Left colon (tissue), 2 donors: ENCODE data around the gene ISG15. TPM values are rescaled to one million over a fixed set of nuclear protein-coding genes. Genes with fewer than 3 reads are reported as not detected.
"Not testable (repeated sequence)": the region's sequence is repeated elsewhere in the genome, so short reads cannot be mapped to it uniquely, and the experiment has no call there.

Source experiments
- ATAC-seq: fragments of 200-7000 bp; cut with Tn5 transposase; one replicate; pipeline ENCODE4 v1.9.1; 2020; ENCODE audit warnings: mild to moderate bottlenecking, moderate library complexity
- DNase-seq, 2 donors: peaks; one replicate each; pipeline ENCODE4 v3.0.0-alpha.2; 2020
- intact Hi-C, 2 donors: fragments of 100-400 bp; cut with DNase I in 1 of 2; cut with micrococcal nuclease in 1 of 2; formaldehyde crosslinking; loops; one replicate each; pipeline versions ENCODE4 v1.11.2 to v1.14.0; 2022; cut with DNase I, micrococcal nuclease
- total RNA-seq, 2 donors: library from RNA; stranded (reverse); fragmentation: NEBNext Ultra II Directional; extraction: Animal tissue kit (Norgen Biotek cat#: 25700); gene quantifications; one replicate each; pipeline ENCODE4 v1.2.1, GENCODE V29; 2021
- donor health status: DM: no; HTN: no; CAD: no.
- donor health status: DM: yes; HTN: yes; CAD: no.

ISG15 gene
- total RNA-seq, 2 donors from 2014 or later, result 31.2 to 37.9 TPM

- intact Hi-C loops, result no loop called here
- no peak for ATAC-seq
These were observed 34.1 kb downstream of the ISG15 start for GRCh38 chr1:1047407-1047806.

DNA sequence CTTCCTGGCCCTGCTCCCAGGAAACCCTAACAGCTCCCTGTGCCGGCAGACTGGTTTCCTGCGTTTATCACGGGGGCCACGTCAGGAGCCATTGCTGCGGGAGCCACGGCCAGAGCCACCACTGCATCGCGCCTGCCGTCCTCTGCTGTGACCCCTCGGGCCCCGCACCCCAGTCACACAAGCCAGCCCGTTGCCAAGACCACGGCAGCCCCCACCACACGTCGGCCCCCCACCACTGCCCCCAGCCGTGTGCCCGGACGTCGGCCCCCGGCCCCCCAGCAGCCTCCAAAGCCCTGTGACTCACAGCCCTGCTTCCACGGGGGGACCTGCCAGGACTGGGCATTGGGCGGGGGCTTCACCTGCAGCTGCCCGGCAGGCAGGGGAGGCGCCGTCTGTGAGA lies 34.7 kb downstream of the ISG15 start:
- intact Hi-C loops, result no loop called here
- no peak for ATAC-seq
- DNase-seq, result no peak

More at GRCh38 chr1:1047407-1047806, 34.1 kb downstream of the ISG15 start:
- no peak for DNase-seq

DNA sequence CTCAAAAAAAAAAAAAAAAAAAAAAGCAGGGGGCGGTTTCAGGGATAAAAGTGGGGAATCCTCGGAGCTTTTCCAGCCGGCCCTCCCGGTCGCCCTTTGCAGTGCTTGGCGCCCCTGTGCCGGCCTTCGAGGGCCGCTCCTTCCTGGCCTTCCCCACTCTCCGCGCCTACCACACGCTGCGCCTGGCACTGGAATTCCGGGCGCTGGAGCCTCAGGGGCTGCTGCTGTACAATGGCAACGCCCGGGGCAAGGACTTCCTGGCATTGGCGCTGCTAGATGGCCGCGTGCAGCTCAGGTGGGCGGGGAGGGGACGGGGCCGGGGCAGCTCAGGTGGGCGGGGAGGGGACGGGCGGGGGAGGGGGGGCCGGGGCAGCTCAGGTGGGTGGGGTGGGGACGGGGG lies 35.5 kb downstream of the ISG15 start:
- peak; percentile 15 for ATAC-seq
- intact Hi-C loops, result no loop called here
- DNase-seq, result no peak

DNA sequence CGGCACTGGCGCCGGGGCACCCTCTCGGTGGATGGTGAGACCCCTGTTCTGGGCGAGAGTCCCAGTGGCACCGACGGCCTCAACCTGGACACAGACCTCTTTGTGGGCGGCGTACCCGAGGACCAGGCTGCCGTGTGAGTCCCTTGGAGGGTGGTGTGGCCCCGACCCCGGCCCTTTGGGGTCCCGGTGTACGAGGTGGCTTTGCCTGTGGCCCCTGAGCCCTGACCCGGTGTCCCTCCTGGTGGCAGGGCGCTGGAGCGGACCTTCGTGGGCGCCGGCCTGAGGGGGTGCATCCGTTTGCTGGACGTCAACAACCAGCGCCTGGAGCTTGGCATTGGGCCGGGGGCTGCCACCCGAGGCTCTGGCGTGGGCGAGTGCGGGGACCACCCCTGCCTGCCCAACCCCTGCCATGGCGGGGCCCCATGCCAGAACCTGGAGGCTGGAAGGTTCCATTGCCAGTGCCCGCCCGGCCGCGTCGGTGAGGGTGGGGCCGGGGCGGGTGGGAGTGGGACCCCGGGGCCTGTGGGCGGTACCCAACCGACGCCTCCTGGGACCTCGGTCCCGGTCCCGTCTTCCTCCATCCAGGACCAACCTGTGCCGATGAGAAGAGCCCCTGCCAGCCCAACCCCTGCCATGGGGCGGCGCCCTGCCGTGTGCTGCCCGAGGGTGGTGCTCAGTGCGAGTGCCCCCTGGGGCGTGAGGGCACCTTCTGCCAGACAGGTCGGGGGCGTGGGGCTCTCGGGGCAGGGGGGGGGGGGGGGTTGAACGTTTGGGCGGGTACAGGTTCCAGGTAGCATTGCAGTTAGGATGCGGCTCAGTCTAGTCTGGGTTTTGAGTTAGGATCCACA lies 36.2 kb downstream of the ISG15 start:
- intact Hi-C loops, result no loop called here
- DNase-seq, result no peak
- no peak for ATAC-seq

- DNase-seq, result peak in 1 of 2 donors; percentile 78
- intact Hi-C loops, result no loop called here
- peak; percentile 83 for ATAC-seq
These were observed 37.3 kb downstream of the ISG15 start for GRCh38 chr1:1050577-1051052.

- intact Hi-C loops, result no loop called here
- ATAC-seq, result peak; percentile 25
- DNase-seq, result no peak
These were observed 38.0 kb downstream of the ISG15 start for GRCh38 chr1:1051127-1051810.

GRCh38 chr1:1052003-1052840 lies 38.9 kb downstream of the ISG15 start:
- ATAC-seq, result no peak
- DNase-seq, result no peak
- intact Hi-C loops, result no loop called here

DNA sequence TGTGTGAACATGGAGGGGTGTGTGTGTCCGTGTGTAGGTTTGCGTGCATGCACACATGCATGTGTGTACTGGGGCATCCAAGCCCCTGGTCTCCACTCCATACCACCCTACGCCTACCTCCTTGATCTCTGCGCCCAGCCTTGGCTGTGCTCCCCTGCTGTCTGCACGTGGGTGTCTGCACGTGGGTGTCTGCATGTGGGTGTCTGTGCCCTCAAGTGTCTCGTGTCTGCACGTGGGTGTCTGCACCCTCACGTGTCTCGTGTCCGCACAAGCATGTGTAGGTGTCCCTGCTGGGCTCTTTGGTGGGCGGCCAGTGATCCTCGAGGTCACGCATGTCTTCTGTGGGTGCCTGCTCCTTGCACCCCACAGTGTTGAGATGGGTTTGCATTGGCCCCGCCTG lies 39.7 kb downstream of the ISG15 start:
- ATAC-seq, result no peak

DNA sequence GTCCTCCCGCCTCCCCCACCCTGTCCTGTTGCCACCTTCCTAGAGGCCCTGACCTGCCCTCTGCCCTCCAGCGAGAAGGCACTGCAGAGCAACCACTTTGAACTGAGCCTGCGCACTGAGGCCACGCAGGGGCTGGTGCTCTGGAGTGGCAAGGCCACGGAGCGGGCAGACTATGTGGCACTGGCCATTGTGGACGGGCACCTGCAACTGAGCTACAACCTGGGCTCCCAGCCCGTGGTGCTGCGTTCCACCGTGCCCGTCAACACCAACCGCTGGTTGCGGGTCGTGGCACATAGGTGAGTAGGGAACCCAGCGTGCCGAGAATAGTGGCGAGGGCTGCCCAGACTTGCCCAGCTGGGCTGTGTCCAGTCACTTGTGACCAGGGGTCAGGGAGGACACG lies 40.4 kb downstream of the ISG15 start:
- intact Hi-C loops, result no loop called here
- no peak for ATAC-seq

More for the DNA sequence above, 39.7 kb downstream of the ISG15 start:
- intact Hi-C loops, result no loop called here
- no peak for DNase-seq

DNA sequence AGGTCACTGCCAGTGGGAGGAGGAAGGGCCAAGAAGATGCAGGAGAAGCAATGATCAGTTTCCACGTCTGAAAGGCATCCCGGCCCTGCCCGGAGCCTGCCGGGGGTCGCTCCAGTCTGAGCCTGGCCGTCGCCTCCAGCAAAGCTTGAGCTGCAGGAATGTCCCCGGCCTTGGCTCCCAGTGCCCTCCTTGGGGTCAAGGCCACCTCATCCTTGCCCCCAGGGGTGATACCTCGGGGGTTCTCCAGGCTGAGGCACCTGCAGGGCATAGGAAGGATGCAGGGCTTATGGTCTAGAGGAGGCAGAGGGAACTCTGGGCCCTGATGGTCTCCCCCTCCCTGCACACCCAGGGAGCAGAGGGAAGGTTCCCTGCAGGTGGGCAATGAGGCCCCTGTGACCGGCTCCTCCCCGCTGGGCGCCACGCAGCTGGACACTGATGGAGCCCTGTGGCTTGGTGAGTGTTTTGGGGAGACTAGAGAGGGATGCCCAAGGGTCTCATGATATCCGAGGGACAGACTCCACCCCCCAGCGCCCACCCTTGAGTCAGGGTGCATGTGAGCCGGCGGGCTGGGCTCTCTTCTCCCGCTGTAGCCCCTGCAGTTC lies 40.9 kb downstream of the ISG15 start:
- no peak for ATAC-seq
- intact Hi-C loops, result no loop called here
- DNase-seq, result no peak

More for the DNA sequence above, 40.4 kb downstream of the ISG15 start:
- no peak for DNase-seq

GRCh38 chr1:1054971-1055370 lies 41.7 kb downstream of the ISG15 start:
- ATAC-seq (no peak), DNase-seq (no peak)
- intact Hi-C loops, result no loop called here

DNA sequence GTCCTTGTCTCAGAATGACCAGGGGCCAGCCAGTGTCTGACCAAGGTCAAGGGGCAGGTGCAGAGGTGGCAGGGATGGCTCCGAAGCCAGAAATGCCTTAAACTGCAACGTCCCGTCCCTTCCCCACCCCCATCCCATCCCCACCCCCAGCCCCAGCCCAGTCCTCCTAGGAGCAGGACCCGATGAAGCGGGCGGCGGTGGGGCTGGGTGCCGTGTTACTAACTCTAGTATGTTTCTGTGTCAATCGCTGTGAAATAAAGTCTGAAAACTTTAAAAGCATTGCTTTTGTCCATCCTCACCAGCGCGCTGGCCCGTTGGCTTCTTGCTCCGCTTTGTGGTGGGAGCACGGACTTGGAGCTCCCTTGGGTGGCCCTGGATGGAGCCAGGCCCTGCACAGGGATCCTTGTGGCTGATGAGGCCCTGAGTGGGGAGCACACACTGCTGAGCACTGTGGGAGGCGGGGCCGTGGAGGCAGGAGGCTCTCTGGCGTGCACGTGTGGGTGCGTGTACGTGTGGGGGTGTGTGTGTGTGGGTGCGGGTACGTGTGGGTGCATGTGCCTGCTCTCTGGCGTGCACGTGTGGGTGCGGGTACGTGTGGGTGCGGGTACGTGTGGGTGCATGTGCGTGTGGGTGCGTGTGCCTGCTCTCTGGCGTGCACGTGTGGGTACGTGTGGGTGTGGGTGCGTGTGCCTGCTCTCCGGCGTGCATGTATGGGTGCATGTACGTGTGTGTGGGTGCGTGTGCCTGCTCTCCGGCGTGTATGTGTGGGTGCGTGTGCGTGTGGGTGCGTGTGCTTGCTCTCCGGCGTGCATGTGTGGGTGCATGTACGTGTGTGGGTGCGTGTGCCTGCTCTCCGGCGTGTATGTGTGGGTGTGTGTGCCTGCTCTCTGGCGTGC lies 42.8 kb downstream of the ISG15 start:
- DNase-seq, result no peak
- intact Hi-C loops, result no loop called here
- no peak for ATAC-seq

GRCh38 chr1:1057769-1058087 lies 44.4 kb downstream of the ISG15 start:
- intact Hi-C loops, ATAC-seq, DNase-seq: not testable (repeated sequence)

DNA sequence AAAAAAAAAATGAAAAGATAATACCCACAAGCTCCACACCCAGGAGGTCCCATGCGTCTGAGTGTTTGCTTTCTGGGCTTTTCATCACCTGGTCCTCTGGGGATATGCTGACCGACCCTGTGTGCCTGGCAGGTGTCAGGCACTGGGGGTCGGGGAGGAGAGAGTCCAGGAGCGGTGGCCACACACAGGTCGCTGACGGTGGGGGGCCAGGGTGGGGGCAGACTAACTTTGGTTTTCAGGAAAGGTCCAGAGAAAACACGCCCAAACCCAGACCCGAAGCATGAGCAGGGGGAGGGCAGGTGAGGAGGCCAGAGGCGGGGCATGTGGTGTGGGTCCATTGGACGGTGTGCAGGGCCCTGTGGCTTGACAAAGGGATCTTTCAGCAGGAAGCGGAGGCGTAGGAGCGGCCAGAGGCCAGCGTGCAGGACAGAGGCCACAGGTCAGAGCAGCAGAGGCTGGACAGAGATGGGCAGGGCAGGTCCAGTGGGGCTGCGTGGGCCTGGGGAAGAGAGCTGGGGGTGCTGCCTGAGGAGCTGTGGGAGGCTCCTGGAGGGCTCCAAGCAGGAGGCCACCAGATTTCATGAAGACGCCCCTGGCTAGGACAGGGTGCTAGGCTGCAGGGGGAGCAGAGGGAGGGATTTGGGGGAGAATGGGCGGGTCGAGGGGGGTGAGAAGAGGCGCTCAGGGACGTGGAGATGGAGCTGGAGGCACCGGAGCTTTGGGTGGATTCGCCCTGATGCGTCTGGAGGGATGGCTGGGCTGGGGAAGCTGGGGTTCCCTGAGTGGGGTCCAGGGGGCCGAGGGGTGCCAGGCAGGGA lies 45.0 kb downstream of the ISG15 start:
- DNase-seq (no peak), ATAC-seq (no peak)
- intact Hi-C loops, result no loop called here

DNA sequence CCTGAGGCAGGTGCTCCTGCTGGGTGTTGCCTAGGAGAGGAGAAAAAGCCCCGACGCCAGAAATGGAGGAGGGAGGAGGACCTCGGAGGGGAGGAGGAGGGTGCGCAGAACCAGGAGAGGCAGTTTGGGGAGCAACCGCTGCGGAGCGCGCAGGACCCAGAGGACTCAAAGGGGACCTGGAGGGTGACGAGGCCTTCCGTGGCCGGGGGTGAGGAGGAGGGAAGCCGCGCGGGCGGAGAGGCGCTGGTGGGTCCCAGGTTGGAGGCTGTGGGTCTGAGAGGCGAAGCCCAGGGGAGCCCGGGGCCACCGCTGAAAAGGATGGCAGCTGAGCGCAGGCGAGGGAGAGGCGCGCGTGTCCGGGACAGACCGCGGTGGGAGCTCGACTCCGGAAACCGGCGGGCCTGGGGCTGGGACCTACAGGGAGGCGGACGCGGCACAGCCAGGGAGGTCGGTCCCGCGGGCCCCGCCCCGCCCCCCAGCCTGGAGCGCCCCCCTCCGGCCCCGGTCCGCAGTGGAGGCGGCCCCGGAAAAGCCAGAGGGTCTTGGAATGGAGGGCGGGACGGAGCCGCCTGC lies 45.7 kb downstream of the ISG15 start:
- intact Hi-C loops, result no loop called here
- DNase-seq (peak in 1 of 2 donors; percentile 39), ATAC-seq (peak; percentile 17)

- peak; percentile 88 for ATAC-seq
- intact Hi-C loops, result loop anchor here in 1 of 2 donors (10.0 kb wide), 1 partner anchor 75 kb away; the partner anchor contains the start of gene PERM1
- DNase-seq, result peak; percentile 82 to 96
These were observed 46.4 kb downstream of the ISG15 start for GRCh38 chr1:1059494-1060280.
